Prostate gland (tissue), 2 donors: ENCODE data around the gene SLC35F4.

Experiments used
- CTCF ChIP-seq, 4 experiments: fragments of 200-600 bp in 2 of 4; fragments of 450-650 bp in 2 of 4; sonication (generic) in 2 of 4; IDR thresholded peaks; 1 replicate in 3 of 4; 2 replicates in 1 of 4; pipeline ENCODE4 v1.5.1; 2016 to 2019; ENCODE audit warnings: antibody characterized with exemption in 4 of 4, mild to moderate bottlenecking in 2 of 4, moderate library complexity in 2 of 4
- POLR2A ChIP-seq: fragments of 450-650 bp; IDR thresholded peaks from one replicate; pipeline ENCODE4 v1.6.1; 2016; ENCODE audit warnings: antibody characterized with exemption, mild to moderate bottlenecking

GRCh38 chr14:57751400-57751799 lies 114.5 kb downstream of the SLC35F4 start:
- no peak for TF ChIP-seq CTCF (IDR thresholded peaks at IDR 0.05)
- TF ChIP-seq POLR2A, result no peak
